ENCODE data around the gene KIAA0930. TPM values are rescaled to one million over a fixed set of nuclear protein-coding genes. Genes with fewer than 3 reads are reported as not detected.
"Not testable (repeated sequence)": the region's sequence is repeated elsewhere in the genome, so short reads cannot be mapped to it uniquely, and the experiment has no call there.

Gene KIAA0930
- total RNA-seq, 2 donors from 2014 or later, result 13.0 to 20.4 TPM

GRCh38 chr22:45263463-45264269 lies 23.0 kb upstream of the KIAA0930 start:
- peak; percentile 50 to 81 for TF ChIP-seq CTCF (IDR thresholded peaks at IDR 0.05)
- DNase-seq (ENCODE audit: low spot score), result peak; percentile 88
- Histone ChIP-seq H3K27ac (peak overlapping the region in 1 of 2 donors; percentile 36), H3K27me3 (no peaks in the 10 kb centered on the region), H3K4me1 (peaks cover 0 to 23% of the 10 kb centered on the region in 2 donors), H3K9me3 (no peaks in the 10 kb centered on the region), H3K4me3 (no peak overlapping the region), H3K36me3 (no peaks in the 10 kb centered on the region)

GRCh38 chr22:45262931-45263462 lies 22.3 kb upstream of the KIAA0930 start:
- Histone ChIP-seq H3K4me3 (no peak overlapping the region), H3K27ac (no peak overlapping the region), H3K4me1 (peaks cover 0 to 16% of the 10 kb centered on the region in 2 donors), H3K36me3 (no peaks in the 10 kb centered on the region), H3K9me3 (no peaks in the 10 kb centered on the region), H3K27me3 (no peaks in the 10 kb centered on the region)
- no peak for TF ChIP-seq CTCF (IDR thresholded peaks at IDR 0.05)
- no peak for DNase-seq (ENCODE audit: low spot score)

GRCh38 chr22:45262195-45262930 lies 21.7 kb upstream of the KIAA0930 start:
- peaks cover 0 to 14% of the 10 kb centered on the region in 2 donors for H3K4me1 ChIP-seq
- H3K9me3 ChIP-seq, result no peaks in the 10 kb centered on the region
- no peak overlapping the region for H3K27ac ChIP-seq
- H3K27me3 ChIP-seq, result no peaks in the 10 kb centered on the region
- no peak overlapping the region for H3K4me3 ChIP-seq
- no peaks in the 10 kb centered on the region for H3K36me3 ChIP-seq
- no peak for TF ChIP-seq CTCF (IDR thresholded peaks at IDR 0.05)
- DNase-seq (ENCODE audit: low spot score), result no peak

DNA sequence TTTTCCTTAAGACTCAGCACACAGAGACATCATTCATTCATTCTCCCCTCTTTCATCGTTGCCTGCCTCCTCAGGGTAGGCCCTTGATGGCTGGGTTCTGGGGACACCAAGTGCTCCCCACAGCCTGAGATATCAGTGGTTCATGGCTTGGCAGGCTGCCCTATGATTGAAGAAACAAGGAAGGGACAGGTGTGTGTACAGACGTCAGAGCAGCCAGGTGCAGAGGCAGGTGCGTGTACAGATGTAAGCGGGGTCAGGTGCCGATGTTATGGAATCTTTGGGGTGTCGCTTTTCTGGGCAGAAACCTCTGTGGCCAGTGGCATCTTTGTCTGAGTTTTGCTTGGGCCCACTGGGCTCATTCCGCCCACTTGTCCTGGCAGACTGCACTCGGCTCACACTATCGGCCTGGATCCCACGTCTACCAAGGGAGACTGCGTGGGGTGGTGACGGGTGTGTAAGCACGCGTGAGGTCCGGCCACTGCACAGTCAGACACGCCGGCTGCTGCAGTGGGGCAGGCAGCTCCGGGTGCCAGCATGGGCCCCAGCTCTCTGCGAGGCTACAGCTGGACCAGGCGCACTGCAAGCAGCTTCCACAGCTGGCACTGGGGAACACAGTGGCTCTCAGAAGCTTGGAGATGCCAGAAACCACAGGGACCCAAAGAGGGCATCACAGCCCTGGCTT lies 20.9 kb upstream of the KIAA0930 start:
- H3K27ac ChIP-seq, result no peak overlapping the region
- H3K36me3 ChIP-seq, result no peaks in the 10 kb centered on the region
- no peaks in the 10 kb centered on the region for H3K9me3 ChIP-seq
- no peaks in the 10 kb centered on the region for H3K27me3 ChIP-seq
- no peak for TF ChIP-seq CTCF (IDR thresholded peaks at IDR 0.05)
- peaks cover 0 to 14% of the 10 kb centered on the region in 2 donors for H3K4me1 ChIP-seq
- DNase-seq (ENCODE audit: low spot score), result no peak
- H3K4me3 ChIP-seq, result no peak overlapping the region

GRCh38 chr22:45260395-45260759 lies 19.7 kb upstream of the KIAA0930 start:
- peaks cover 0 to 14% of the 10 kb centered on the region in 2 donors for H3K4me1 ChIP-seq
- not testable (repeated sequence) for H3K4me3 ChIP-seq; H3K27ac ChIP-seq; H3K27me3 ChIP-seq; DNase-seq (ENCODE audit: low spot score); H3K36me3 ChIP-seq; H3K9me3 ChIP-seq

Data from right atrium auricular region (tissue), 2 donors.